PC-9 (cell line): ENCODE measurements around the gene STARD3NL. TPM values are rescaled to one million over a fixed set of nuclear protein-coding genes. Genes with fewer than 3 reads are reported as not detected.
"Not testable (repeated sequence)": the region's sequence is repeated elsewhere in the genome, so short reads cannot be mapped to it uniquely, and the experiment has no call there.

Source experiments
- BruUV-seq: library from RNA; stranded (reverse); fragments of 400-500 nt; replicated peaks from 2 replicates; lab custom pipeline; 2021; lab: Mats Ljungman, UMichigan
- CTCF ChIA-PET: fragments of 300-600 bp; sonication (Branson Sonifier 250); formaldehyde crosslinking; loops from one replicate; lab custom pipeline; 2022; ENCODE audit warnings: antibody characterized with exemption; lab: Charles Lee
- POLR2A ChIA-PET: fragments of 300-600 bp; sonication (Branson Sonifier 250); formaldehyde crosslinking; loops from one replicate; lab custom pipeline; 2022; ENCODE audit warnings: antibody characterized with exemption; ENCODE audit not compliant: unreplicated experiment; lab: Charles Lee
- DNase-seq, 2 experiments: peaks; one replicate each; pipeline versions ENCODE4 v3.0.0 to v3.0.0-alpha.2; 2015 to 2022; ENCODE audit warnings: mixed read lengths in 1 of 2
- H2AFZ ChIP-seq: fragments of 200-600 bp; sonication (generic); 2 replicates; pipeline ENCODE4 v1.8.1; 2017; ENCODE audit warnings: antibody characterized with exemption
- H3F3A ChIP-seq: fragments of 200-600 bp; sonication (generic); 2 replicates; pipeline ENCODE4 v1.8.1; 2017; ENCODE audit warnings: antibody characterized with exemption, mild to moderate bottlenecking, low read depth; ENCODE audit not compliant: insufficient read depth
- H3K27ac ChIP-seq: fragments of 200-600 bp; sonication (generic); 2 replicates; pipeline ENCODE4 v1.6.1; 2016; ENCODE audit warnings: mixed run types
- H3K27me3 ChIP-seq: fragments of 200-600 bp; sonication (generic); 2 replicates; pipeline ENCODE4 v1.6.1; 2016; ENCODE audit warnings: low read depth, mixed run types; ENCODE audit not compliant: insufficient read depth
- H3K36me3 ChIP-seq: fragments of 200-600 bp; sonication (generic); 2 replicates; pipeline ENCODE4 v1.6.1; 2016; ENCODE audit warnings: low read depth, mixed run types
- H3K4me1 ChIP-seq: fragments of 200-600 bp; sonication (generic); replicated peaks from 2 replicates; pipeline ENCODE4 v1.6.1; 2016; ENCODE audit warnings: mixed run types; ENCODE audit not compliant: insufficient read depth
- H3K4me2 ChIP-seq: fragments of 200-600 bp; sonication (generic); 2 replicates; pipeline ENCODE4 v1.6.1; 2017; ENCODE audit warnings: mixed run types
- H3K4me3 ChIP-seq: fragments of 200-600 bp; sonication (generic); 2 replicates; pipeline ENCODE4 v1.6.1; 2016; ENCODE audit warnings: mixed run types
- H3K79me2 ChIP-seq: fragments of 200-600 bp; sonication (generic); 2 replicates; pipeline ENCODE4 v1.6.1; 2017; ENCODE audit warnings: low read depth, mixed run types
- H3K9me2 ChIP-seq: fragments of 200-600 bp; sonication (generic); 2 replicates; pipeline ENCODE4 v1.8.1; 2017; ENCODE audit warnings: mild to moderate bottlenecking; ENCODE audit not compliant: insufficient read depth
- H3K9me3 ChIP-seq: fragments of 200-600 bp; sonication (generic); 2 replicates; pipeline ENCODE4 v1.8.1; 2016; ENCODE audit warnings: low read depth; ENCODE audit not compliant: insufficient read depth
- H4K20me1 ChIP-seq: fragments of 200-600 bp; sonication (generic); 2 replicates; pipeline ENCODE4 v1.8.1; 2017; ENCODE audit not compliant: insufficient read depth
- EZH2 ChIP-seq: fragments of 200-600 bp; sonication (generic); IDR thresholded peaks from 2 replicates; pipeline ENCODE4 v1.8.0; 2017; ENCODE audit warnings: antibody characterized with exemption, low read depth
- intact Hi-C: fragments of 100-400 bp; cut with micrococcal nuclease; formaldehyde crosslinking; loops from one replicate; pipeline ENCODE4 v1.10.0; 2022; ENCODE audit not compliant: unreplicated experiment
- total RNA-seq: library from RNA; stranded (reverse); gene quantifications from 2 replicates; pipeline ENCODE4 v1.2.3, GENCODE V29; 2021
- TF ChIP-seq, protein P1 (sequence below): fragments of 200-600 bp; sonication (generic); conservative IDR thresholded peaks from 2 replicates; pipeline ENCODE4 v1.6.1; 2017; ENCODE audit warnings: mixed run types, antibody characterized with exemption, mild to moderate bottlenecking, moderate library complexity

Gene STARD3NL
- total RNA-seq, 1 experiment from 2014 or later = 41.4 TPM

DNA sequence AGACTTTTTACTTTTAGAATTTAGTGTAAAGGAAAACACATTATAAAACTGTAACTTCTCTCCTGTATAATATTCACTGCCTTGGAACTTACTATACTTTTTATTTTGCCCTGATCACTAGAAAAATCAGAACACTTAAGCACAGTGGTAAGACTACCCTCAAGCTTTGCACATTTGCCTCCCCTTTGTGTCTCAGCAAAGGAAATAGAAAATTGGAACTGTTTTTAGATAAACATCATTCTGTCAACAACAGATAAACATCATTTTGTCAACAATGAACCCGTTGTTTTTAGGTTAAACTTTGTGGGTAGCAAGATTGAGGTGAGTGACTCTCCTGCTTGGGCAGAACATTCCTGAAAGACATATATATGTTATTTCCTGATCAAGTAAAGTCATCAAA, 86.6 kb downstream of the STARD3NL start:
- DNase-seq, H3K27ac ChIP-seq, CTCF ChIA-PET, H2AFZ ChIP-seq, H3K79me2 ChIP-seq, H3K9me2 ChIP-seq, H3K9me3 ChIP-seq, H3K4me2 ChIP-seq, BruUV-seq, H3K36me3 ChIP-seq, POLR2A ChIA-PET, H3K4me3 ChIP-seq, H3F3A ChIP-seq, H4K20me1 ChIP-seq, H3K4me1 ChIP-seq, intact Hi-C loops: not testable (repeated sequence)
- peaks cover 54% of the 10 kb centered on the region for H3K27me3 ChIP-seq

DNA sequence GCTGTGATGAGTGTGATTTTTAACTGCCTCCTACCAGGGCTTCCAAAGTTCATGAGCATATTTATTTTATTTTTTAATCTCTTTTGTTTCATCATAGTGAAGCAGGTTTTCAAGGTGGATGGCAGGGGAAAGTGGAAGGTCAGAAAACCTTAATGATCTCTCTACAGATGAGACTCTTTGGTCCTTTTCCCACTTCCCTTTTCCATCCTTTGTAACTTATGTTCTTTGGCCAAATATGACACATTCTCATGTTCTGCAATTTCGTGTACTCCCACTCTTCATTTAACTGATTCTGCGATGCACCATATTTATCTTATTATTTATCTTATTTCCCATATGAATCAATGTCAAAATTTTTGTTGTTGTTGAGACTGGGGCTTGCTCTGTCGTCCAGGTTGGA, 87.9 kb downstream of the STARD3NL start:
- H3K9me3 ChIP-seq, intact Hi-C loops, H3K4me3 ChIP-seq, H3K27ac ChIP-seq, POLR2A ChIA-PET, H4K20me1 ChIP-seq, H3K79me2 ChIP-seq, H3K4me2 ChIP-seq, H3K9me2 ChIP-seq, DNase-seq, H3K4me1 ChIP-seq, CTCF ChIA-PET, H3K36me3 ChIP-seq, H2AFZ ChIP-seq, H3F3A ChIP-seq, BruUV-seq: not testable (repeated sequence)
- peaks cover 44% of the 10 kb centered on the region for H3K27me3 ChIP-seq

DNA sequence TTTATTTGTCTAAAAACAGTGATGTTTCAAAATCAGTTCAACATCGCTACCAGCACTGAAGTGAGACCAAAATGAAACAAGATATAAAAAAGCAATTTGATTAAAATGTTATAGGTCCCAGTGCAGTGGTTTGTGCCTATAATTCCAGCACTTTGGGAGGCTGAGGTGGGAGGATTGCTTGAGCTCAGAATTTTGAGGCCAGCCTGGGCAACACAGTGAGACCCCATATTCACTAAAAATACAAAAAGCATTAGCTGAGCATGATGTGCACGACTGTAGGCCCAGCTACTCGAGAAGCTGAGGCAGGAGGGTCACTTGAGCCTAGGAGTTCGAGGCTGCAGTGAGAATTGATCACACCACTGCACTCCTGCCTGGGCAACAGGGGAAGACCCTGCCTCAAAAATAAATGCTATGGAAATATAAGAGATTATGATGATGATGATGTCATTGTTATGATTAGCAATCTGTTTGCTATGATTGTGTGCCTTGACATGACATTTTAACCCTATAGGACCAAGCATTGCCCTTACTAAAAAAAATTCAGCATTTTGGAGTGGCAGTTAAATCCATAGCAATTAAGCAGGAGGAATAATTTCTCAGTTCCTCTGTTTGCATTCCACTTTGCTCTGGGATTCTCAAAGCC, 91.8 kb downstream of the STARD3NL start:
- BruUV-seq, CTCF ChIA-PET, intact Hi-C loops: not testable (repeated sequence)

DNA sequence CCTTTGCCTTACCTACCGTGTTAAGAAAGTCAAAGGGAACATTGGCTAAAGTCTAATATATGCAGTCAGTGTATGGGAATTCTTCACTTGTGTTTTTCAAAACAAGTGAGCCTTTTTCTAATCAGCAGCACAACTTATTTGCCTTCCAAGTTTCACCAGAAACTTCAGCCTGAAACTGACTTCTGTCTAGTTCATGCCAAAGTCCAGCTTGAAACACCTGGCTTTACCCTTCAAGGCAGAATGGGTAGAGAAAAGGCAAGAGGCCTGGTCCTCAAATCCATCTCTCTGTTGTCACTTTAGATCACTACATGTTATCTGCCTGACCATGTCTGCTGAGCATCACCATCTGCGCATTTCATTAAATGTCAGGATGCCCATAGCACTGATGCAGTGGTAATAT, 92.4 kb downstream of the STARD3NL start:
- CTCF ChIA-PET, H3K4me3 ChIP-seq, H3K79me2 ChIP-seq, H4K20me1 ChIP-seq, H3K9me2 ChIP-seq, H2AFZ ChIP-seq, DNase-seq, H3K36me3 ChIP-seq, H3K4me1 ChIP-seq, H3K4me2 ChIP-seq, H3K27ac ChIP-seq, BruUV-seq, H3F3A ChIP-seq, POLR2A ChIA-PET, intact Hi-C loops, H3K9me3 ChIP-seq: not testable (repeated sequence)
- peaks cover 22% of the 10 kb centered on the region for H3K27me3 ChIP-seq

More for the DNA sequence above, 91.8 kb downstream of the STARD3NL start:
- H3K9me3 ChIP-seq, H2AFZ ChIP-seq, H3K9me2 ChIP-seq, H3K4me2 ChIP-seq, H3K4me1 ChIP-seq, H3K27ac ChIP-seq, H3F3A ChIP-seq, H3K36me3 ChIP-seq, H4K20me1 ChIP-seq, H3K4me3 ChIP-seq, H3K79me2 ChIP-seq, POLR2A ChIA-PET, DNase-seq: not testable (repeated sequence)
- peaks cover 21% of the 10 kb centered on the region for H3K27me3 ChIP-seq

DNA sequence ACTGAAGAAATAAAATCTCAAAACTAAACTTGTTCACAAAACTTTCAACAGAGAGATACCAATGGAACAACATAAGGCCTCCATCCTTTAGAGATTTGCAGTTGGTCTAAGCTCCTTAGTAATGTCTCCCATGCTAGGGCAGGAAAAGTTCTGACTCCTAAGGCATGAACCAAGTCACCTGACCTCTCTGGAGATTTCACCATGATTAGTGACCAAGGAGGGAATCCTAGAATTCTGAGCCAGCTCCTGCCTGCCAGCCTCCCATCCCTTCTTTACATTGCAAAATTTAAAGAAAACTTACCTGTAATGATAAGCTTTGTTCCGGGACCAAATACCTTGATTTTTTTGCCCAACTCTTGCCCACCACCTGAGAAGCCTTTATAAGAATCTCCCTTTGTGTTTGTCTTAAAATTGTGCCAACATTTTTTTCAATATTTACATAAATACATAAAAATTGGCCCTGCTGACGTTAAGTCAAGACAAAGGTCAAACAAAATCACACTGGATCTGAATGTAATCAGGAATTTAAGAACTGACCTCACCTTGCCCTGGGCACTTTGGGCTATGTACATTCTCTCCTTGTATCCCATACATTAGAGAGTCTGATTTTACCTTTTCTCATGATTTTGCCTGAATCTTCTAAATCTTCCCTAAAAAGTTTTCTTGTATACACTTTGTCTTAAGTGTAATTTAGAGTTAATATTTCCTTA, 95.4 kb downstream of the STARD3NL start, which contains the start of gene TARP:
Gene TARP, minus strand, starts transcription at position 351 of the 710 bp plus-strand sequence.
- Histone ChIP-seq H3K4me2 (no peak within 1 kb of the TSS), H3K9me2 (0 out of 2 replicates have a peak, but pooled peaks cover 3% of the 10 kb centered on the region), H3K36me3 (no peaks in the 10 kb centered on the region), H4K20me1 (no peaks in the 10 kb centered on the region), H3K27ac (no peak within 1 kb of the TSS), H2AFZ (no peak within 1 kb of the TSS), H3K9me3 (no peaks in the 10 kb centered on the region), H3K27me3 (peaks cover 39% of the 10 kb centered on the region; the same call in 1 of the 2 replicates), H3K4me3 (no peak within 1 kb of the TSS), H3F3A (no peaks in the 10 kb centered on the region), H3K4me1 (no peaks in the 10 kb centered on the region), H3K79me2 (no peaks in the 10 kb centered on the region)
- no peak for DNase-seq
- ChIA-PET CTCF (no interaction called here), POLR2A (no interaction called here)
- no TSS peak for BruUV-seq
- TF ChIP-seq, protein P1, sequence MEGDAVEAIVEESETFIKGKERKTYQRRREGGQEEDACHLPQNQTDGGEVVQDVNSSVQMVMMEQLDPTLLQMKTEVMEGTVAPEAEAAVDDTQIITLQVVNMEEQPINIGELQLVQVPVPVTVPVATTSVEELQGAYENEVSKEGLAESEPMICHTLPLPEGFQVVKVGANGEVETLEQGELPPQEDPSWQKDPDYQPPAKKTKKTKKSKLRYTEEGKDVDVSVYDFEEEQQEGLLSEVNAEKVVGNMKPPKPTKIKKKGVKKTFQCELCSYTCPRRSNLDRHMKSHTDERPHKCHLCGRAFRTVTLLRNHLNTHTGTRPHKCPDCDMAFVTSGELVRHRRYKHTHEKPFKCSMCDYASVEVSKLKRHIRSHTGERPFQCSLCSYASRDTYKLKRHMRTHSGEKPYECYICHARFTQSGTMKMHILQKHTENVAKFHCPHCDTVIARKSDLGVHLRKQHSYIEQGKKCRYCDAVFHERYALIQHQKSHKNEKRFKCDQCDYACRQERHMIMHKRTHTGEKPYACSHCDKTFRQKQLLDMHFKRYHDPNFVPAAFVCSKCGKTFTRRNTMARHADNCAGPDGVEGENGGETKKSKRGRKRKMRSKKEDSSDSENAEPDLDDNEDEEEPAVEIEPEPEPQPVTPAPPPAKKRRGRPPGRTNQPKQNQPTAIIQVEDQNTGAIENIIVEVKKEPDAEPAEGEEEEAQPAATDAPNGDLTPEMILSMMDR = no peak
- TF ChIP-seq EZH2 = no peak
- intact Hi-C loops = no loop called here
